HG02885 (cell line): Measurements from ENCODE around the gene GRAMD2B.

Source experiments
- ATAC-seq: cut with Tn5 transposase; IDR thresholded peaks from one replicate; pipeline ENCODE4 v1.9.1; 2021; ENCODE audit warnings: mild to moderate bottlenecking; ENCODE audit not compliant: unreplicated experiment, poor library complexity

Gene GRAMD2B

GRCh38 chr5:126471247-126471646 lies 48.0 kb downstream of the GRAMD2B start:
- ATAC-seq: no peak

GRCh38 chr5:126471875-126472537 lies 48.8 kb downstream of the GRAMD2B start:
- no peak for ATAC-seq

DNA sequence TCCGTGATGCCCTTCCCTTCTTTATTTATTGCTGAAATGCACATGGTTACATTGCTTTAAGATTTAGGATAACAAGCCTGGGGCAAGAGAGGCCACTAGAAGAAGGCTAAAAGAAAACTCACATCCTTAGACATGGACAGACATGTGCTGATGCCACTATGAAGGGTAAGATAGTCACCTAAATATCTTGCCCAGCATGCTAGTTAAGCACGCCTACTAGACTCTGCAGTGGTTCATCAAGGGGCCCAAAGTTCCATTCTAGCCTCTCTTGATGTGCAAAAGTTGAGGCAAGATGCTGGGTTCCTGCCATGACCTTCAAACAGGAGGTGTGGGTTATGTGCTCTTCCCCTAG lies 49.3 kb downstream of the GRAMD2B start:
- no peak for ATAC-seq

DNA sequence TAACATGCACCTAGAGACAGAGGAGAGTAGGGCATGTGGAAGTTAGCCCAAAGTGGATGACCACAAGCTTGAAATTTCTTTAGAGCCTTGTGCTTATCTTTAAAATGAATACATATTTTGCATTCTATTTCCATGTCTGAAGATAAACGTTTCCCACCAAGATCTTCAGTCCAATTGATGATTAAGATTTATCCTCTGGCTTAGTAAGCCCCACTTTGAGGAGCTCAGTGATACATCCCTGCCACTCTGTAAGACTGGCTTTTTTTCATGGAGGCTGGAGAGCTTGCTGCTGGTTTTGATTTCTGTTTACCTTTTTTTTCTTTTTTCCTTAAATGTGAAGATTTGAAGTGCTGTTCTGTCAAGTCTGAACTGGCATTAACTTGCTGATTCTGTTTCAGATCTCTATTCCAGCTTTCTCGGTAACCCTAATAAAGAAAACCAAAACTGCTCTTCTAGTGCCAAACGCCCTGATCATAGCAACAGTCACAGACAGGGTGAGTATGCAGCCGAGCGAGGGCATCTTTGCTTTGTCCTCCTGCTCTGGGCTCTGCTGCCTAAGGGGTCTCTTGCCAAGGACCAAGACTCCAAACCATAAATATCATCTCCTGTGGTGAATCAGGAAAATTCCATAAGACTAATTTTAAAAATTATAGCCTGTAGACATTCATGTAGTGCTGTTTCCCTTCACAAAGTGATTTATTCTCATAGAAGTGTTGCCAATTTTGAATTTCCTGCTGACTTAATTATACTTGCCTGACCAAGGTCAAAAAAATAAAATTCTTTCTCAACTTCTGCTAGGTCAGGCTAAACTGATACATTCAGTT lies 54.3 kb downstream of the GRAMD2B start:
- ATAC-seq: no peak

DNA sequence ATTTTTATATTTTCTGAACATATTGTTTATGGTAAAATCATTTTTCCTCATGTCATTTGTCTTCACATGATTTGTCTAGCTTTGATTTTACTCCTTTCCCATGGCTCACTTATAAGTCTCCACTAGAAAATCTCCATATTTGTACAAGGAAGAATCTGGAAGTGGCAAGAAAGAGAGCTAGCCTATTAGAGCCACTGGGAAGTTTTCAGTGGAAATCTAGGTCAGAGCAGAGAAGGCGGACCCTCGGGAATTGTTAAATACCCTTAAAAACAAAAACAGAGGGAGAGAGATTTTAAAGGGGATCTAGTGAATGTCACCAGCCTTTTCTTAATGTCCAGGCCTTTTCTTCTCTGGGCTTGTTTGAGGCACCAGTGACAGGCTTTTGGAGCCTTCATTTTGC lies 56.6 kb downstream of the GRAMD2B start:
- ATAC-seq: no peak

DNA sequence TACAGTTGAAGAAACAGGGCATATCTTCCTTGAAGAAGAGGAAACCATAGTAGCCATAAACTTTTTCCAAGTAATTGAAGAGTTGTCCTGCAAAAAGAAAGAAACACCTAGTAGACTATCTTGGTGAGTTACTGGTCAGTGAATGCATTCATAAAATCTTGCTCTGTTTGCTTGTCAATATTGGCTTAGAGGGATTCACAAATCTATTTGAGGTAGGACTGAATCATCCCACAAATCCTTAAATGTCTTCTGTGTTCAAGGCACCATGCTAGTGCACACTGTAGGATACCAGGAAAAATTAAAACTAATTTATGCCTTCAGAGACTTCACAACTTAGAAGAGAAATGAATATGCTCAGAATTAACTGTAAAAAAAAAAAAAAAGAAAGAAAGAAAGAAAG lies 57.6 kb downstream of the GRAMD2B start:
- no peak for ATAC-seq

DNA sequence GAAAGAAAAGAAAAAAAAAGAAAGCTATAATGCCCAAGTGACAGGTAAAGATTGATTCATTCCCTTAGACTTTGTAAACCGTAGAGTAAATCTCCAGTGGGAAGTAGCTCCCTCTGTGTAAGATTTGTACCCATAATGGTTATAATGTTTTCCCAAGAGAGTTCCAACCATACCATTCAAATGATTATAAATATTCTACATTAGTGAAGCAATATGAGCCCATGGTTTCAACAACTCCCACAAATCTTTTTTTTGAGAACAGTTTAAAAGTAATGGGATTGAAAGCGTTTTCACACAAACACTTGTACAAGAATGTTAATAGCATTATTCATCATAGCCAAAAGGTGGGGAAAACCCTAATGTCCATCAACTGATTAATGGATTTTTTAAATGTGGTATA lies 58.0 kb downstream of the GRAMD2B start:
- no peak for ATAC-seq

- no peak for ATAC-seq
Measured at GRCh38 chr5:126482591-126482990, 59.4 kb downstream of the GRAMD2B start.

GRCh38 chr5:126483156-126483555 lies 59.9 kb downstream of the GRAMD2B start:
- no peak for ATAC-seq

- ATAC-seq: no peak
Measured at GRCh38 chr5:126484253-126484652, 61.0 kb downstream of the GRAMD2B start.

DNA sequence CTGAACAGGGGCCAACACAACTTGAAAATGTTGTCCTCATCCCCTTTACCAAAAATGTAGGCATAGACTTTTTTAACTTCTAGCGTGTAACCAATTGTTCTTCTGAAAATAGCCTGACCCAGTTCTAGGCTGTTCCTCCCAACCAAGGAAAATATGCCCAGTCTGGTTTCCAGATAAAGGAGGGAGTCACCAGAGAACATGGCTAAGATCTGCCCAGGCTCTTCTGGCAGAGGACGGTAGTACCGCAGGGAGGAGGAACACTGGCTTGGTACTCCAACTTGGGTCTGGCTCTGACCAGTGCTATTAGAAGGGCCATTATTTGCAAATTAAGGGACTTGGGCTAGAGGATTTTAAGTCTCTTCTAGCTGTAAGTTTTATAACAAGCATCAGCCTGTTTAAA lies 63.1 kb downstream of the GRAMD2B start:
- no peak for ATAC-seq

- no peak for ATAC-seq
Measured at GRCh38 chr5:126487596-126487995, 64.4 kb downstream of the GRAMD2B start.

DNA sequence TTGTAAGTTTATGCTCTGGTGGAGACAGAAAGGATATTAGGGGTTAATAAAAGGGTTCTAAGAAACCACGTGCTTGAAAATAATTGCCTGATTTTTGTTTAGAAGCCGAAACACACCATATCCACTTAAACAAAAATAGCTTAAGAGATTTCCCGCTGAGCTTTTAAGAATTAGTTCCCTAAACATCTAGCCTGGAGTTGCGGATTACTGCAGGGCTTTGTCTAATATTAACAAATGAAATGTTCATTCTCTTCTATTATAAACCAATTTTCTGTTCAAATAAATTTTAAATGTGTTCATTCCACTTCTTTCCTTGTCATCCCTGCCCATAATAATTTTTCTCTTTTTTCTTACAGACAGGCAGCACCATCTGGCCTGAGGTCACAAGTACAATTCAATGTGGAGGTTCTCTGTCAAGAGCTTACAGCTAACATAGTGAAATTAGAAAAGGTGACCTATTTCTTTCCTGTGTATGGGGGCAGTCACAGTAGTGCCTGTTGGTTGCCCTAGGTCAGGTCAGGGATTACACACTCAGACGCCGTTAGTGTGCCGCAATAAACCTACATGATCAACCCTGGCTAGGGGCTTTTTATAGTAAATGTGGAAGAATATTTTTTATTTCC lies 65.3 kb downstream of the GRAMD2B start:
- no peak for ATAC-seq

GRCh38 chr5:126490167-126490940 lies 67.1 kb downstream of the GRAMD2B start:
- no peak for ATAC-seq

DNA sequence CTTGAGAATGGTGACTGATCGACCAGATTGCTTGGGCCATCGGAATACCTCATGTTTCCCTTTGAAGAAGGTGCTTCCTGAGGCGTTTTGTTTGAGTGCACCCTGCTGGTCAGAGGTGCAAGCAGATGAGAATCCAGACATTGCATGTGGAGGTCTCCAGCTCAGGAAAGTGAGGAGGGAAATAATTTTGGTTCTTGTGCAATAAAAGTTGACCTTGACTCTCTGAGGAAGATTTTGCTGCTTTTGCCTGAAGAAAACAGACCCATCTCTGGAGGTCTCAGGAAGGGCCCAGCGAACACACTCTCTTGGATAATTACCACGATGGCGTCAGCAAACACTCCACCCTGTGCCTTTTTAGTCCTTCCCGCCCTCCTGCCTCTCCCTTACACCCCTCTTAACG lies 69.7 kb downstream of the GRAMD2B start:
- ATAC-seq: no peak

DNA sequence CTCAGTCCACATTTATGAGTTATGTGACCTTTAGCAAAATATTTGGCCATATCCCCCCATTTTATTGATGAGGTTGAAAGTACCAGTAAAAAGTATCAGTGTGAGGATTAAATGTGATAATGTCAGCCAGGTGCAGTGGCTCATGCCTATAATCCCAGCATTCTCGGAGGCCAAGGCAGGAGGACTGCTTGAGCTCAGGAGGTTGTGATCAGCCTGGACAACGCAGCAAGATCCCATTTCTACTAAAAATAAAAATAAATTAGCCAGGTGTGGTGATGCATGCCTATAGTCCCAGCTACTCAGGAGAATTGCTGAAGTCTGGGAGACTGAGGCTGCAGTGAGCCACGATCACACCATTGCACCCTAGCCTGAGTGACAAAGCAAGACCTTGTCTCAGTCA lies 71.2 kb downstream of the GRAMD2B start:
- no peak for ATAC-seq

GRCh38 chr5:126497506-126497905 lies 74.3 kb downstream of the GRAMD2B start:
- ATAC-seq: no peak

- ATAC-seq: no peak
Measured at GRCh38 chr5:126499278-126499677, 76.1 kb downstream of the GRAMD2B start.

DNA sequence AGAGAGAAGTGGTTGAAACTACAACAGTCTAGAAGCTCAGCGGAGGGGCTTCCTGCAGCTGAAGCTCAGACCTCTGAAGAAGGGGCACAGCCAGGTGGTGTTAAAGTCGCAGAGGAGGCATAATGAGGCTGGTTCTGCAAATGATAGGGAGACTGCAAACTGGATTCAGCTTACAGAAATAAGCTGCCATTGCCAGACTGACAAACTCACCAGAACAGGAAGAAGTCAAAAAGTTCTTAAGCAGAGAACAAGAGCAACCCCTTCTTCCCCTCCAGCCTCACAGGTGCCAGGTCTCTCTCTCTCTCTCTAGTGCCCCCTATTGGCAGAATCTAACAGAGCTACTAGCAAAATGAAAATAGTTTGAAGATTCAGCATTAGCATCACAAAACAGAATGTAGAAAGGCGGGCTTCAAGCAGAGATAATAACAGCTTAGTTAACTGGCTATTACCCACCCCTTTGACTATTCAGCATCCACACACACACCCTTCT lies 76.7 kb downstream of the GRAMD2B start:
- peak; percentile 75 for ATAC-seq

DNA sequence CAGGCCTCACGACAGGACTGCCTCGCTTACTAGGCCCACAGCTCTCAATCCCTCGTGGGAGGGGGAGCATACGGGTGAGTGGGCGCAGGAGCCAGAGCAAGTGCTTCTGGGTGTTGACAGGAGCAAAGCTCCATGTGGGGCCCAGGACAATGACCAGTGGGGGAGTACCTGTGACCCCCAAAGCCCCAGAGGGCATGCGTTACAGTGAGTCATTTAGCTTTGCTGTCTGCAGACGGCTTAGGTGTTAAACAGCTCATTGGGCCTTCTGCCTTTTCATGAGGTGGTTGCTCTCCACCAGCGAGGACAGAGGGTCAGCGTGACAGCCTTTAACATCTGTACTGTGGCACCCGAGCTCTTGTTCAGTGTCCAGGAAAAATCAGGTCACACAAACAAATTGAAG lies 78.2 kb downstream of the GRAMD2B start:
- ATAC-seq: no peak
